WTC11 (cell line): ENCODE measurements around the gene ZP2. TPM values are rescaled to one million over a fixed set of nuclear protein-coding genes. Genes with fewer than 3 reads are reported as not detected.
A peak's percentile ranks its signal among the peaks of the same experiment; 100 is the strongest.

ENCODE experiments used
- ATAC-seq: fragments of 200-7000 bp; cut with Tn5 transposase; 2 replicates; pipeline ENCODE4 v1.10.0; 2021; ENCODE audit warnings: mild to moderate bottlenecking, moderate library complexity
- CTCF ChIA-PET: fragments of 300-600 bp; sonication (Branson Sonifier 250); formaldehyde crosslinking; loops from one replicate; lab custom pipeline; 2021; ENCODE audit warnings: antibody characterized with exemption; lab: Charles Lee
- POLR2A ChIA-PET: fragments of 350-600 bp; sonication (Branson Sonifier 250); formaldehyde crosslinking; loops from one replicate; lab custom pipeline; 2021; ENCODE audit warnings: antibody characterized with exemption; lab: Charles Lee
- DNase-seq: peaks from one replicate; pipeline ENCODE4 v3.0.0; 2021; ENCODE audit warnings: low spot score
- H3K27ac Mint-ChIP-seq: 2 replicates; pipeline ENCODE4 v1.8.0; 2021; ENCODE audit warnings: mixed read lengths
- H3K27me3 Mint-ChIP-seq: 2 replicates; pipeline ENCODE4 v1.8.0; 2021; ENCODE audit warnings: low read depth, mild to moderate bottlenecking, moderate library complexity, mixed read lengths
- H3K36me3 Mint-ChIP-seq: 2 replicates; pipeline ENCODE4 v1.8.0; 2021; ENCODE audit warnings: mixed read lengths
- H3K4me1 Mint-ChIP-seq: 2 replicates; pipeline ENCODE4 v1.8.0; 2022; ENCODE audit warnings: mixed read lengths
- H3K4me3 Mint-ChIP-seq: 2 replicates; pipeline ENCODE4 v1.8.0; 2021; ENCODE audit warnings: mild to moderate bottlenecking, moderate library complexity, mixed read lengths
- H3K9me3 Mint-ChIP-seq: 2 replicates; pipeline ENCODE4 v1.8.0; 2021; ENCODE audit warnings: mixed read lengths
- AFF4 ChIP-seq: sonication (generic); formaldehyde crosslinking; IDR thresholded peaks from 2 replicates; pipeline ENCODE4 v1.8.1; 2023; ENCODE audit warnings: mild to moderate bottlenecking, missing genetic modification reagents, borderline replicate concordance
- CDX4 ChIP-seq: fragments of 250-450 bp; sonication (Bioruptor Pico); IDR thresholded peaks from 2 replicates; pipeline ENCODE4 v1.9.0; 2021; ENCODE audit warnings: moderate library complexity, mild to moderate bottlenecking, inconsistent platforms, borderline replicate concordance
- CREM ChIP-seq: sonication (generic); formaldehyde crosslinking; IDR thresholded peaks from 2 replicates; pipeline ENCODE4 v1.8.1; 2022; ENCODE audit warnings: mild to moderate bottlenecking, missing genetic modification reagents, moderate library complexity
- E2F4 ChIP-seq: sonication (generic); formaldehyde crosslinking; IDR thresholded peaks from 2 replicates; pipeline ENCODE4 v1.8.1; 2022; ENCODE audit warnings: low read depth, mild to moderate bottlenecking, moderate library complexity, missing genetic modification reagents, borderline replicate concordance
- E2F5 ChIP-seq: sonication (generic); formaldehyde crosslinking; IDR thresholded peaks from 2 replicates; pipeline ENCODE4 v1.8.1; 2022; ENCODE audit warnings: mild to moderate bottlenecking, moderate library complexity, missing genetic modification reagents
- ESRRA ChIP-seq: sonication (generic); formaldehyde crosslinking; IDR thresholded peaks from 2 replicates; pipeline ENCODE4 v1.8.1; 2022; ENCODE audit warnings: mild to moderate bottlenecking, missing genetic modification reagents, borderline replicate concordance
- ETV6 ChIP-seq: sonication (generic); formaldehyde crosslinking; IDR thresholded peaks from 2 replicates; pipeline ENCODE4 v1.8.1; 2022; ENCODE audit warnings: mild to moderate bottlenecking, missing genetic modification reagents
- GRHL2 ChIP-seq: fragments of 250-450 bp; sonication (Bioruptor Pico); IDR thresholded peaks from 2 replicates; pipeline ENCODE4 v1.8.0; 2022; ENCODE audit warnings: mild to moderate bottlenecking, moderate library complexity; ENCODE audit not compliant: insufficient replicate concordance, severe bottlenecking
- HMGA2 ChIP-seq: fragments of 250-450 bp; sonication (Bioruptor Pico); IDR thresholded peaks from 2 replicates; pipeline ENCODE4 v1.4.0; 2021; ENCODE audit warnings: mild to moderate bottlenecking, moderate library complexity
- IRF2 ChIP-seq: sonication (generic); formaldehyde crosslinking; IDR thresholded peaks from 2 replicates; pipeline ENCODE4 v1.8.0; 2022; ENCODE audit warnings: low read depth, missing genetic modification reagents, borderline replicate concordance
- PRRX2 ChIP-seq: fragments of 250-450 bp; sonication (Bioruptor Pico); IDR thresholded peaks from 2 replicates; pipeline ENCODE4 v1.8.0; 2021; ENCODE audit warnings: mild to moderate bottlenecking
- RORB ChIP-seq: fragments of 250-450 bp; sonication (Bioruptor Pico); IDR thresholded peaks from 2 replicates; pipeline ENCODE4 v1.9.0; 2021; ENCODE audit warnings: mild to moderate bottlenecking
- SP1 ChIP-seq: sonication (generic); formaldehyde crosslinking; conservative IDR thresholded peaks from 2 replicates; pipeline ENCODE4 v1.8.1; 2022; ENCODE audit warnings: missing genetic modification reagents
- TP53 ChIP-seq: sonication (generic); formaldehyde crosslinking; IDR thresholded peaks from 2 replicates; pipeline ENCODE4 v1.8.1; 2023; ENCODE audit warnings: mild to moderate bottlenecking, missing genetic modification reagents
- ZNF263 ChIP-seq: sonication (generic); formaldehyde crosslinking; IDR thresholded peaks from 2 replicates; pipeline ENCODE4 v1.8.1; 2022; ENCODE audit warnings: low read depth, mild to moderate bottlenecking, moderate library complexity, missing genetic modification reagents
- ZNF317 ChIP-seq: sonication (generic); formaldehyde crosslinking; IDR thresholded peaks from 2 replicates; pipeline ENCODE4 v1.8.1; 2023; ENCODE audit warnings: low read depth, mild to moderate bottlenecking, moderate library complexity, missing genetic modification reagents, borderline replicate concordance
- ZNF423 ChIP-seq: fragments of 250-450 bp; sonication (Bioruptor Pico); IDR thresholded peaks from 2 replicates; pipeline ENCODE4 v2.1.2; 2022; ENCODE audit warnings: mild to moderate bottlenecking, moderate library complexity
- ZNF512 ChIP-seq: sonication (generic); formaldehyde crosslinking; IDR thresholded peaks from 2 replicates; pipeline ENCODE4 v1.8.1; 2022; ENCODE audit warnings: missing genetic modification reagents, borderline replicate concordance
- total RNA-seq: library from RNA; stranded (reverse); gene quantifications from 3 replicates; pipeline ENCODE4 v1.2.3, GENCODE V29; 2021

ZP2 gene
- total RNA-seq, 1 experiment from 2014 or later = 0.07 TPM

GRCh38 chr16:21179126-21179982 lies 32.0 kb downstream of the ZP2 start (continued):
- TF ChIP-seq E2F4 (CRISPR knock-in tag) (no peak), AFF4 (CRISPR knock-in tag) (no peak), ESRRA (CRISPR knock-in tag) (no peak), HMGA2 (CRISPR knock-in tag) (no peak), IRF2 (CRISPR knock-in tag) (no peak), ZNF263 (CRISPR knock-in tag) (no peak), ZNF317 (CRISPR knock-in tag) (no peak), ETV6 (no peak), ZNF423 (CRISPR knock-in tag) (no peak)

- Mint-ChIP-seq H3K4me3 (no peak overlapping the region), H3K36me3 (peaks cover 82% of the 10 kb centered on the region)
Observed at GRCh38 chr16:21175397-21175796, 36.0 kb downstream of the ZP2 start.

GRCh38 chr16:21172650-21173049 lies 38.7 kb downstream of the ZP2 start:
- no peak for DNase-seq
- Mint-ChIP-seq H3K27ac (peak overlapping the region; percentile 32; the same call in 1 of the 2 replicates), H3K36me3 (peaks cover 68% of the 10 kb centered on the region), H3K4me1 (no peaks in the 10 kb centered on the region), H3K27me3 (no peaks in the 10 kb centered on the region), H3K9me3 (no peaks in the 10 kb centered on the region), H3K4me3 (no peak overlapping the region)
- POLR2A ChIA-PET = interaction anchor here (0.7 kb wide), 1 partner anchor 190 kb away, joined by 5 read pairs; no protein-coding TSS in a partner anchor
- CTCF ChIA-PET = no interaction called here
- ATAC-seq = no peak
- no peak for TF ChIP-seq GRHL2
- TF ChIP-seq AFF4 (CRISPR knock-in tag) = no peak
- no peak for TF ChIP-seq ZNF423 (CRISPR knock-in tag)
- TF ChIP-seq PRRX2 (CRISPR knock-in tag) = no peak
- TF ChIP-seq TP53 (CRISPR knock-in tag) = no peak
- TF ChIP-seq CREM (CRISPR knock-in tag) = no peak
- no peak for TF ChIP-seq E2F5
- TF ChIP-seq CDX4 = no peak
- no peak for TF ChIP-seq RORB (CRISPR knock-in tag)

More at GRCh38 chr16:21175397-21175796, 36.0 kb downstream of the ZP2 start:
- DNase-seq (no peak), ATAC-seq (no peak)
- TF ChIP-seq ESRRA (CRISPR knock-in tag) = no peak
- TF ChIP-seq ZNF512 (CRISPR knock-in tag) = no peak
- TF ChIP-seq SP1 (CRISPR knock-in tag) = no peak
- ChIA-PET CTCF (interaction anchor here (1.7 kb wide), 1 partner anchor 126 kb away, joined by 6 read pairs; no protein-coding TSS in a partner anchor), POLR2A (no interaction called here)
- no peaks in the 10 kb centered on the region for H3K4me1 Mint-ChIP-seq
- H3K27ac Mint-ChIP-seq = no peak overlapping the region
- H3K27me3 Mint-ChIP-seq = no peaks in the 10 kb centered on the region
- H3K9me3 Mint-ChIP-seq = peaks cover 11% of the 10 kb centered on the region; the same call in 1 of the 2 replicates
